Heart left ventricle (tissue), 16 donors: ENCODE data around the gene PTX4. TPM values are rescaled to one million over a fixed set of nuclear protein-coding genes. Genes with fewer than 3 reads are reported as not detected.

Experiments
- ATAC-seq, 4 donors: fragments of 200-7000 bp; cut with Tn5 transposase; one replicate each; pipeline ENCODE4 v1.9.1; 2020 to 2022; ENCODE audit warnings: moderate library complexity in 4 of 4, mild to moderate bottlenecking in 3 of 4, moderate number of reproducible peaks in 1 of 4
- DNase-seq, 5 donors: peaks; one replicate each; pipeline ENCODE4 v3.0.0-alpha.2; 2020
- H3K27ac ChIP-seq, 12 donors: fragments of 200-600 bp; sonication (generic) in 4 of 12; one replicate each; pipeline versions ENCODE4 v1.5.0 to v1.8.0; 2016 to 2022; ENCODE audit warnings: mild to moderate bottlenecking in 2 of 12
- H3K27me3 ChIP-seq, 9 donors: fragments of 200-600 bp; sonication (generic) in 2 of 9; one replicate each; pipeline versions ENCODE4 v1.5.1 to v1.8.0; 2016 to 2022; ENCODE audit warnings: mild to moderate bottlenecking in 3 of 9
- H3K36me3 ChIP-seq, 9 donors: fragments of 200-600 bp; sonication (generic) in 2 of 9; one replicate each; pipeline versions ENCODE4 v1.5.0 to v1.8.0; 2018 to 2022; ENCODE audit warnings: mild to moderate bottlenecking in 2 of 9
- H3K4me1 ChIP-seq, 12 donors: fragments of 200-600 bp; sonication (generic) in 4 of 12; one replicate each; pipeline versions ENCODE4 v1.5.0 to v1.8.0; 2016 to 2022; ENCODE audit warnings: mild to moderate bottlenecking in 3 of 12
- H3K4me3 ChIP-seq, 12 donors: fragments of 200-600 bp; sonication (generic) in 4 of 12; one replicate each; pipeline versions ENCODE4 v1.5.0 to v1.8.0; 2017 to 2022; ENCODE audit warnings: mild to moderate bottlenecking in 9 of 12, moderate library complexity in 4 of 12
- H3K9me3 ChIP-seq, 12 donors: fragments of 200-600 bp; sonication (generic) in 4 of 12; one replicate each; pipeline versions ENCODE4 v1.5.0 to v1.8.0; 2016 to 2022; ENCODE audit warnings: mild to moderate bottlenecking in 1 of 12
- CTCF ChIP-seq, 12 donors: fragments of 200-600 bp; sonication (generic) in 4 of 12; IDR thresholded peaks; one replicate each; pipeline versions ENCODE4 v1.5.0 to v1.8.0; 2018 to 2022; ENCODE audit warnings: antibody characterized with exemption in 12 of 12, mild to moderate bottlenecking in 5 of 12
- POLR2A ChIP-seq, 2 donors: fragments of 450-650 bp; IDR thresholded peaks; one replicate each; pipeline ENCODE4 v1.6.1; 2017; ENCODE audit warnings: antibody characterized with exemption in 2 of 2, mild to moderate bottlenecking in 2 of 2, moderate library complexity in 2 of 2
- WGBS, 4 donors: extraction: QIAGEN DNeasy Blood & Tissue Kit in 2 of 4; methylation state at CpG; one replicate each; pipeline versions ENCODE4 v1.1.5 to v1.1.7; 2013 to 2018; 5-methylcytosine and 5-hydroxymethylcytosine counted together
- intact Hi-C, 10 donors: fragments of 100-400 bp; cut with DNase I; formaldehyde crosslinking; loops; one replicate each; pipeline versions ENCODE4 v1.11.1 to v1.14.2; 2022
- polyA plus RNA-seq, 2 donors: library from polyadenylated mRNA; stranded (reverse); fragments of 200-250 nt; gene quantifications; one replicate each; pipeline ENCODE4 v1.2.3, GENCODE V29; 2013
- total RNA-seq, 9 donors: library from RNA; depleted of rRNA in 2 of 9; stranded (reverse); fragments of >200 nt in 2 of 9; fragmentation: NEBNext Ultra II Directional in 3 of 9; extraction: Animal tissue kit (Norgen Biotek cat#: 25700) in 3 of 9; gene quantifications; one replicate each; pipeline versions ENCODE4 v1.1.0 to v1.2.4, GENCODE V29; 2016 to 2023
- donor health status: ischemic (EF 13 %, LVEDD 7.1; RV severe dilation, severe dysfunction).
- donor health status: healthy with polysubstance abuse.
- donor health status: DM: no; HTN: yes; CAD: no.
- donor health status: DM: no; HTN: no; CAD: no.
- donor health status: ischemic (EF 25% LVEDD 6.9; RV normal size, moderate dysfunction).
- donor health status: ischemic (EF 25% LVEDD 5.7; RV mildly dilated, moderate dysfunction).
- donor health status: healthy.
- donor health status: DM: yes; HTN: yes; CAD: no.
- donor health status: ischemic (EF 35%, LVEDD 5.7; RV mildly dilated, moderate dysfunction).
- donor health status: nonischemic (EF 11% LVEDD 7.7; RV severe dilation, severe dysfunction).
- donor health status: DM: yes; HTN: yes; CAD: no.
- donor health status: PGD.
- donor health status: ischemic (EF 29% LVEDD 5.4; RV normal size, mild dysfunction).
- donor health status: nonischemic (EF 23%, LVEDD 6.1; RV moderate dilation, normal function).

PTX4 gene
- total and polyA plus RNA-seq, 11 donors: 0.04 to 0.23 (median 0.20) TPM; not detected in 8

- H3K4me3 ChIP-seq: no peak overlapping the region
- H3K4me1 ChIP-seq: no peaks in the 10 kb centered on the region
- DNase-seq: no peak
- H3K27me3 ChIP-seq: no peaks in the 10 kb centered on the region
- peaks cover 0 to 91% (median 72%) of the 10 kb centered on the region in 9 donors for H3K36me3 ChIP-seq
- H3K9me3 ChIP-seq: no peaks in the 10 kb centered on the region
- no peak for ATAC-seq
- intact Hi-C loops: no loop called here
- H3K27ac ChIP-seq: no peak overlapping the region
- 94 to 96% (median 95%) methylated on average over 22 to 25 of the region's 25 CpGs for WGBS, 4 donors
- TF ChIP-seq CTCF (IDR thresholded peaks at IDR 0.05): no peak
Observed at GRCh38 chr16:1449201-1449788, 39.4 kb downstream of the PTX4 start.

DNA sequence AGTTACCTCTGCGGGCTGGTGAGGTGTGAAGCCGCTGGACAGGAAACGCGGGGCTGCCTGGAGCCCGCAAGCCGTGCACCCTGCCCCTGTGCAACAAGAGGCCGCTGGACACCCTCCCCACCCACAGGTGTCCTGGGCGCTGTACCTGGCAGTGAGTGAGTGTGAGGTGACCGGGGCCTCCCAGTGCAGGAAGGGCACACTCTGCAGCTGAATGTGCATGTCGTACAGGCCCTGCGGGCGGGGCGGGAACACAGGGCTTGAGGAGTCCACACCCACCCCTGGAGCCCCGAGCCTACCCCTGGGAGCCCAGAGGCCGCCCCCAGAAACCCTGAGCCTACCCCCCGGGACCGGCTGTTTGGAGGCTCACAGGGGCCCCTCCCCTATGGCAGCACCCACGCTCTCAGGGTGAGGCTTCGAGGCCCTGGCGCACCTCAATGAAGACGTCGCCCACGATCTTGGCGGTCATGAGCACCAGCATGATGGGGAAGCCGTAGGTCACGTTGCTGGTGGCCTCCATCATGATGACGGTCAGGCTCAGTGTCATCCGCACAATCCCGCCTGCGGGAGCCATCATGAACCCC, 40.1 kb downstream of the PTX4 start:
- DNase-seq (no peak), ATAC-seq (no peak)
- H3K9me3 ChIP-seq: no peaks in the 10 kb centered on the region
- no peak overlapping the region for H3K27ac ChIP-seq
- TF ChIP-seq POLR2A (IDR thresholded peaks at IDR 0.05) (no peak), CTCF (IDR thresholded peaks at IDR 0.05) (no peak)
- intact Hi-C loops: no loop called here
- H3K36me3 ChIP-seq: peaks cover 0 to 85% (median 65%) of the 10 kb centered on the region in 9 donors
- WGBS, 4 donors: 94 to 98% (median 95%) methylated on average over 15 to 30 of the region's 30 CpGs
- H3K4me1 ChIP-seq: no peaks in the 10 kb centered on the region
- no peak overlapping the region for H3K4me3 ChIP-seq
- no peaks in the 10 kb centered on the region for H3K27me3 ChIP-seq

- no peak for DNase-seq
- Histone ChIP-seq H3K27me3 (no peaks in the 10 kb centered on the region), H3K4me1 (no peaks in the 10 kb centered on the region), H3K4me3 (no peak overlapping the region), H3K36me3 (peaks cover 0 to 78% (median 59%) of the 10 kb centered on the region in 9 donors), H3K27ac (no peak overlapping the region), H3K9me3 (no peaks in the 10 kb centered on the region)
- TF ChIP-seq CTCF (IDR thresholded peaks at IDR 0.05) (no peak), POLR2A (IDR thresholded peaks at IDR 0.05) (no peak)
- no peak for ATAC-seq
- intact Hi-C loops: no loop called here
- WGBS, 4 donors: 94 to 97% (median 95%) methylated on average over 6 to 11 of the region's 11 CpGs
Observed at GRCh38 chr16:1447965-1448364, 40.8 kb downstream of the PTX4 start.

- whole genome bisulfite sequencing, 4 donors: 80 to 95% (median 93%) methylated on average over 1 to 41 of the region's 41 CpGs
- intact Hi-C loops: no loop called here
- Histone ChIP-seq H3K9me3 (no peaks in the 10 kb centered on the region), H3K27me3 (no peaks in the 10 kb centered on the region), H3K4me3 (no peak overlapping the region), H3K36me3 (peaks cover 0 to 63% (median 47%) of the 10 kb centered on the region in 9 donors), H3K4me1 (no peaks in the 10 kb centered on the region), H3K27ac (no peak overlapping the region)
- no peak for ATAC-seq
- TF ChIP-seq POLR2A (IDR thresholded peaks at IDR 0.05): no peak
- TF ChIP-seq CTCF (IDR thresholded peaks at IDR 0.05): no peak
- no peak for DNase-seq
Observed at GRCh38 chr16:1446296-1447080, 42.3 kb downstream of the PTX4 start.
